H1 (cell line): ENCODE measurements around the gene CDHR2. TPM values are rescaled to one million over a fixed set of nuclear protein-coding genes. Genes with fewer than 3 reads are reported as not detected.

ENCODE experiments used
- CTCF ChIA-PET: fragments of 300-600 bp; sonication (Branson Sonifier 250); formaldehyde crosslinking; loops from one replicate; lab custom pipeline; 2021; ENCODE audit not compliant: partially characterized antibody; lab: Charles Lee
- POLR2A ChIA-PET: fragments of 300-600 bp; sonication (Branson Sonifier 250); formaldehyde crosslinking; loops from one replicate; lab custom pipeline; 2021; ENCODE audit warnings: inconsistent platforms; ENCODE audit not compliant: partially characterized antibody; lab: Charles Lee
- DNase-seq, 2 experiments: peaks; one replicate each; pipeline versions ENCODE4 v3.0.0 to v3.0.0-alpha.2; 2010 to 2022; ENCODE audit warnings: low spot score in 2 of 2, low read depth in 1 of 2, mixed read lengths in 1 of 2
- FAIRE-seq: peaks from 2 replicates; lab custom pipeline; 2011; peaks lifted over from hg19 to GRCh38; lab: Jason Lieb, UNC
- H2AFZ ChIP-seq: 2 replicates; pipeline ENCODE4 v1.8.1; 2012; ENCODE audit warnings: low read length, inconsistent platforms
- H2AK5ac ChIP-seq: 2 replicates; pipeline ENCODE4 v1.6.1; 2013; ENCODE audit warnings: low read depth, low read length
- H2BK120ac ChIP-seq: replicated peaks from 2 replicates; pipeline ENCODE3; 2013; ENCODE audit warnings: low read depth, low read length, inconsistent platforms
- H2BK12ac ChIP-seq: 2 replicates; pipeline ENCODE4 v1.6.1; 2013; ENCODE audit warnings: low read depth, low read length
- H2BK15ac ChIP-seq: 2 replicates; pipeline ENCODE4 v1.6.1; 2013; ENCODE audit warnings: low read length
- H2BK20ac ChIP-seq: 2 replicates; pipeline ENCODE4 v1.6.1; 2013; ENCODE audit warnings: low read length
- H2BK5ac ChIP-seq: 2 replicates; pipeline ENCODE4 v1.6.1; 2013; ENCODE audit warnings: low read depth, low read length
- H3K14ac ChIP-seq: 2 replicates; pipeline ENCODE4 v1.6.1; 2013; ENCODE audit warnings: inconsistent platforms; ENCODE audit not compliant: insufficient read length
- H3K18ac ChIP-seq: 2 replicates; pipeline ENCODE4 v1.6.1; 2013; ENCODE audit warnings: low read length; ENCODE audit errors: extremely low read depth
- H3K23ac ChIP-seq: 2 replicates; pipeline ENCODE4 v1.6.1; 2013; ENCODE audit warnings: inconsistent platforms; ENCODE audit not compliant: insufficient read length
- H3K23me2 ChIP-seq: 2 replicates; pipeline ENCODE4 v1.6.1; 2013; ENCODE audit warnings: low read depth, low read length
- H3K27ac ChIP-seq: 2 replicates; pipeline ENCODE4 v1.6.1; 2011; ENCODE audit warnings: low read depth, low read length, inconsistent platforms
- H3K27me3 ChIP-seq, 4 experiments: replicated peaks in 1 of 4; 1 replicate in 1 of 4; 2 replicates in 3 of 4; pipeline versions ENCODE4 v1.6.1 to v1.8.1; 2011 to 2013; ENCODE audit warnings: low read length in 3 of 4, mild to moderate bottlenecking in 3 of 4, inconsistent platforms in 2 of 4, mixed read lengths in 2 of 4, moderate library complexity in 1 of 4; ENCODE audit not compliant: control insufficient read depth in 3 of 4, insufficient read depth in 3 of 4; ENCODE audit errors: extremely low read depth in 1 of 4
- H3K36me3 ChIP-seq, 4 experiments: 2 replicates each; pipeline versions ENCODE4 v1.6.1 to v1.8.1; 2011 to 2013; ENCODE audit warnings: mild to moderate bottlenecking in 4 of 4, low read length in 3 of 4, moderate library complexity in 2 of 4, control low read depth in 1 of 4, inconsistent platforms in 1 of 4; ENCODE audit not compliant: insufficient read depth in 4 of 4, control insufficient read depth in 2 of 4
- H3K4ac ChIP-seq: replicated peaks from 2 replicates; pipeline ENCODE3; 2013; ENCODE audit warnings: low read length, low read depth, mixed read lengths, inconsistent platforms; ENCODE audit not compliant: insufficient read length
- H3K4me1 ChIP-seq, 4 experiments: replicated peaks in 1 of 4; 1 replicate in 1 of 4; 2 replicates in 3 of 4; pipeline versions ENCODE4 v1.6.1 to v1.8.1; 2011 to 2013; ENCODE audit warnings: low read length in 3 of 4, inconsistent platforms in 2 of 4, mixed read lengths in 1 of 4; ENCODE audit not compliant: insufficient read depth in 4 of 4, control insufficient read depth in 3 of 4
- H3K4me2 ChIP-seq, 2 experiments: 2 replicates each; pipeline versions ENCODE4 v1.6.1 to v1.8.1; 2011 to 2013; ENCODE audit warnings: low read depth in 2 of 2, low read length in 2 of 2, control low read depth in 1 of 2, inconsistent platforms in 1 of 2, mild to moderate bottlenecking in 1 of 2; ENCODE audit not compliant: insufficient read depth in 1 of 2
- H3K4me3 ChIP-seq, 4 experiments: fragments of 200-600, 300-600 bp in 1 of 4; sonication (generic), shearing (Covaris generic), sonication (Bioruptor Twin) in 1 of 4; 2 replicates each; pipeline versions ENCODE4 v1.5.1 to v1.8.1; 2011 to 2016; ENCODE audit warnings: low read length in 4 of 4, low read depth in 3 of 4, control low read depth in 2 of 4, inconsistent platforms in 2 of 4, mild to moderate bottlenecking in 2 of 4, mixed read lengths in 1 of 4, moderate library complexity in 1 of 4; ENCODE audit not compliant: insufficient read depth in 2 of 4; ENCODE audit errors: extremely low read depth in 1 of 4
- H3K56ac ChIP-seq: replicated peaks from 2 replicates; pipeline ENCODE3; 2013; ENCODE audit warnings: low read depth, mild to moderate bottlenecking, mixed read lengths, low read length, inconsistent platforms; ENCODE audit not compliant: insufficient read length
- H3K79me1 ChIP-seq: 2 replicates; pipeline ENCODE4 v1.6.1; 2013; ENCODE audit warnings: low read depth, low read length, control low read depth
- H3K79me2 ChIP-seq, 2 experiments: 2 replicates each; pipeline versions ENCODE4 v1.6.1 to v1.8.1; 2012 to 2013; ENCODE audit warnings: low read length in 2 of 2, mild to moderate bottlenecking in 2 of 2, inconsistent platforms in 1 of 2; ENCODE audit not compliant: insufficient read depth in 2 of 2, control insufficient read depth in 1 of 2
- H3K9ac ChIP-seq, 4 experiments: replicated peaks in 1 of 4; 1 replicate in 1 of 4; 2 replicates in 3 of 4; pipeline versions ENCODE4 v1.6.1 to v1.8.1; 2011 to 2013; ENCODE audit warnings: low read depth in 3 of 4, low read length in 3 of 4, control low read depth in 2 of 4, mild to moderate bottlenecking in 2 of 4, moderate library complexity in 2 of 4, inconsistent platforms in 1 of 4; ENCODE audit errors: extremely low read depth in 1 of 4
- H3K9me3 ChIP-seq, 2 experiments: 2 replicates each; pipeline versions ENCODE4 v1.6.1 to v1.8.1; 2012 to 2013; ENCODE audit warnings: mild to moderate bottlenecking in 2 of 2, moderate library complexity in 2 of 2, control low read depth in 1 of 2, inconsistent platforms in 1 of 2, low read depth in 1 of 2, low read length in 1 of 2, mixed read lengths in 1 of 2; ENCODE audit not compliant: insufficient read depth in 2 of 2
- H4K20me1 ChIP-seq, 2 experiments: replicated peaks in 1 of 2; 2 replicates each; pipeline versions ENCODE3 to v1.8.1; 2011 to 2013; ENCODE audit warnings: inconsistent platforms in 2 of 2, low read length in 2 of 2, mild to moderate bottlenecking in 1 of 2; ENCODE audit not compliant: insufficient read depth in 2 of 2, control insufficient read depth in 1 of 2
- H4K5ac ChIP-seq: 2 replicates; pipeline ENCODE4 v1.6.1; 2013; ENCODE audit warnings: low read length, low read depth, mixed read lengths, inconsistent platforms; ENCODE audit not compliant: insufficient read length
- H4K8ac ChIP-seq: 2 replicates; pipeline ENCODE4 v1.8.0; 2013; ENCODE audit warnings: mild to moderate bottlenecking, moderate library complexity, low read length, inconsistent platforms; ENCODE audit not compliant: insufficient read depth; ENCODE audit errors: extremely low read depth
- H4K91ac ChIP-seq: replicated peaks from 2 replicates; pipeline ENCODE3; 2013; ENCODE audit warnings: low read length, mixed read lengths, inconsistent platforms; ENCODE audit not compliant: insufficient read length
- ASH2L ChIP-seq: fragments of 200-600, 300-600 bp; sonication (generic); IDR thresholded peaks from one replicate; pipeline ENCODE4 v1.7.1; 2017; ENCODE audit warnings: low read length
- EGR1 ChIP-seq: IDR thresholded peaks from 2 replicates; pipeline ENCODE4 v1.6.1; 2011; ENCODE audit warnings: low read depth, low read length, borderline replicate concordance
- GABPA ChIP-seq: IDR thresholded peaks from 2 replicates; pipeline ENCODE4 v1.6.1; 2011; ENCODE audit warnings: mild to moderate bottlenecking, low read length, moderate library complexity, borderline replicate concordance; ENCODE audit not compliant: insufficient read depth
- HDAC2 ChIP-seq, 2 experiments: fragments of 300-600 bp in 1 of 2; sonication (generic) in 1 of 2; IDR thresholded peaks; 2 replicates each; pipeline ENCODE4 v1.6.1; 2011 to 2012; ENCODE audit warnings: low read depth in 2 of 2, low read length in 2 of 2, mild to moderate bottlenecking in 2 of 2, moderate library complexity in 2 of 2, borderline replicate concordance in 1 of 2, inconsistent platforms in 1 of 2
- KDM5A ChIP-seq: fragments of 200-600 bp; IDR thresholded peaks from 2 replicates; pipeline ENCODE4 v1.7.1; 2012; ENCODE audit warnings: mild to moderate bottlenecking, low read length, inconsistent platforms, mixed read lengths
- SIRT6 ChIP-seq: IDR thresholded peaks from one replicate; pipeline ENCODE4 v1.7.1; 2012; ENCODE audit warnings: low read length, inconsistent platforms
- SP1 ChIP-seq: IDR thresholded peaks from 2 replicates; pipeline ENCODE4 v1.6.1; 2011; ENCODE audit warnings: low read depth, low read length
- SP2 ChIP-seq: IDR thresholded peaks from 2 replicates; pipeline ENCODE4 v1.6.1; 2012; ENCODE audit warnings: mild to moderate bottlenecking, low read length, inconsistent platforms
- WGBS, 2 experiments: shearing (Covaris generic) in 1 of 2; methylation state at CpG; one replicate each; pipeline versions ENCODE4 v1.1.6 to v1.1.7; 2013 to 2015; ENCODE audit warnings: low lambda C conversion rate in 2 of 2, mixed read lengths in 2 of 2, inconsistent platforms in 1 of 2, low coverage in 1 of 2, missing lambda C conversion rate in 1 of 2; ENCODE audit not compliant: insufficient replicate concordance in 2 of 2, insufficient coverage in 1 of 2, insufficient read length in 1 of 2; ENCODE audit errors: extremely low coverage in 1 of 2, missing lambda C conversion rate in 1 of 2; 5-methylcytosine and 5-hydroxymethylcytosine counted together
- polyA plus RNA-seq, 7 experiments: library from polyadenylated mRNA; depleted of rRNA in 3 of 7; stranded (reverse) in 5 of 7; unstranded in 2 of 7; fragments of >200 nt in 5 of 7; fragments of 200-250 nt in 2 of 7; gene quantifications; 1 replicate in 5 of 7; 2 replicates in 1 of 7; 4 replicates in 1 of 7; pipeline versions ENCODE4 v1.2.1 to v1.2.3, GENCODE V29; 2011 to 2013; ENCODE audit warnings: missing spikeins in 2 of 7, mixed read lengths in 2 of 7
- total RNA-seq: library from RNA; stranded (reverse); fragmentation: NEBNext Ultra II Directional; extraction: Animal tissue kit (Norgen Biotek cat#: 25700); gene quantifications from 2 replicates; pipeline ENCODE4 v1.2.1, GENCODE V29; 2021
- TF ChIP-seq, protein P1 (sequence below): IDR thresholded peaks from 2 replicates; pipeline ENCODE4 v1.6.1; 2012; ENCODE audit warnings: inconsistent platforms

Gene CDHR2
- total and polyA plus RNA-seq, 2 of the 8 experiments (the other 6 are each of a cell fraction or from before 2014, with no cell fraction given): 0.02 to 0.43 TPM

DNA sequence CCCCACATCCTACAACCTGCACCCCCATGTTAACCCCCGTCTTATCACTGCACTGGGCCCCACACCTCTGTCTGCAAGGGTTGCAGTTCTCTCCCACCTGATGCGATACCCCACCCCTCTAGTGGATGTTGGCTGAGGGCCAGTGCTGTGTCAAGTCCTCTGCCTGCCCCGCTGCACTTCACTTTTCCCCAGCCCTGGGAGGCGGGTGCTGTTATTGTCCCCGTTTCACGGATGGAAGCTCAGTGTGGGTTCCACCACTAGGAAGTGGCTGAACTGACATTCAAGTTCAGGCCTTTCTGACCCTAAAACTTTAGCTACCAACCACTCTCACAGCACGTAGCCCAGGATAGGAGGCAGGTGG is 77.7 kb downstream of the CDHR2 start:
- Histone ChIP-seq H2AK5ac (no peak overlapping the region), H2AFZ (no peak overlapping the region), H2BK20ac (no peak overlapping the region), H3K9me3 (no peaks in the 10 kb centered on the region), H3K27me3 (peaks cover 3 to 39% (median 33%) of the 10 kb centered on the region in 4 experiments), H2BK5ac (no peak overlapping the region), H2BK15ac (no peak overlapping the region), H3K4me3 (no peak overlapping the region), H3K4ac (no peak overlapping the region), H3K4me2 (no peak overlapping the region), H3K23me2 (peaks cover 16% of the 10 kb centered on the region), H4K91ac (no peak overlapping the region), H2BK12ac (no peak overlapping the region), H3K79me2 (no peaks in the 10 kb centered on the region), H4K20me1 (peaks cover 0 to 4% of the 10 kb centered on the region in 2 experiments), H3K36me3 (no peaks in the 10 kb centered on the region), H4K8ac (no peak overlapping the region), H4K5ac (no peak overlapping the region), H3K14ac (no peak overlapping the region), H3K23ac (no peak overlapping the region), H2BK120ac (no peak overlapping the region), H3K56ac (no peak overlapping the region), H3K9ac (no peak overlapping the region; a peak in 1 of 7 replicates), H3K18ac (no peak overlapping the region), H3K4me1 (peaks cover 7 to 30% (median 11%) of the 10 kb centered on the region in 4 experiments), H3K79me1 (no peaks in the 10 kb centered on the region), H3K27ac (no peak overlapping the region; the same call in 1 of the 2 replicates)
- FAIRE-seq (no peak), DNase-seq (no peak)
- CTCF ChIA-PET: interaction anchor here (1.6 to 1.9 kb wide), 2 partner anchors 30 to 48 kb away, joined by 5 to 7 read pairs; no protein-coding TSS in a partner anchor
- POLR2A ChIA-PET: interaction anchor here (0.6 kb wide), 1 partner anchor 101 kb away, joined by 4 read pairs; no protein-coding TSS in a partner anchor
- no peak for TF ChIP-seq SP1
- no peak for TF ChIP-seq EGR1
- TF ChIP-seq HDAC2 (IDR thresholded peaks at IDR 0.05; ENCODE audit: borderline replicate concordance in 1 of 2, low read depth in 2 of 2, low read length in 2 of 2): no peak
- TF ChIP-seq SP2: no peak
- no peak for TF ChIP-seq KDM5A
- TF ChIP-seq GABPA: no peak
- no peak for TF ChIP-seq SIRT6
- TF ChIP-seq ASH2L: no peak
- TF ChIP-seq, protein P1, sequence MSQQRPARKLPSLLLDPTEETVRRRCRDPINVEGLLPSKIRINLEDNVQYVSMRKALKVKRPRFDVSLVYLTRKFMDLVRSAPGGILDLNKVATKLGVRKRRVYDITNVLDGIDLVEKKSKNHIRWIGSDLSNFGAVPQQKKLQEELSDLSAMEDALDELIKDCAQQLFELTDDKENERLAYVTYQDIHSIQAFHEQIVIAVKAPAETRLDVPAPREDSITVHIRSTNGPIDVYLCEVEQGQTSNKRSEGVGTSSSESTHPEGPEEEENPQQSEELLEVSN: no peak
- 93% methylated on average over 7 of the region's 7 CpGs; no CpG with 5 or more reads in 1 of the 2 experiments for WGBS, 2 experiments
